Measurements from ENCODE around the gene NASP.

The NASP gene

DNA sequence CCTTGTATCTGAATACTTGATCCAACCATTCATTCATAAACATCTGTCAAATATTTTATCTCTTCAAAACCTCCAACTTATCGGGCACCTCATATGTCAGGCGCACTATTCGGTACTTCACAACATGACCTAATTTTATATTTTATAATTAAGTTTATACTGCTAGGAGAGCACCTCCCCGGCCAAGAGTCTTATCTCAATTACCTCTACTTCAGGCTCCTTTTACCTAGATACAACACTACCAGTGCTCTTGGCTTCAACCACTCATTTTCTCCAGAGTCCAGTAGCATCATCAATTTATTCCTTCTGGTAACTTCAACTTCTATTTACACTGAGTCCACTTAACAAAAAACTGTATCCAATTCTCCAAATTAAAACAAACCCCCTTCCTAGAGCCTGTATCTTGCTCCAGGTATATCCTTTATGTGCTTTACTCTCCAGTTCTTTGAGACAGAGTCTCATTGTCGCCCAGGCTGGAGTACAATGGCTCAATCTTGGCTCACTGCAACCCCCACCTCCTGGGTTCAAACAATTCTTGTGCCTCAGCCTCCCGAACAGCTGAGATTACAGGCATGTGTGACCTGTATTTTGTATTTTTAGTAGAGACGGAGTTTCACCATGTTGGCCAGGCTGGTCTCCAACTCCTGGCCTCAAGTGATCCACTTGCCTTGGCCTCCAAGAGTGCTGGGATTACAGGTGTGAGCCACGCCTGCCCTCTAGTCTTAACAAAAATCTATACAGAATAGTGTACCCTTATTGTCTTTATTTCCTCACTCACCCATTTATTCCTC, 83.7 kb downstream of the NASP start:
- no peak for DNase-seq (ENCODE audit: low read depth, low spot score)
- H3K27me3 ChIP-seq (ENCODE audit: control insufficient read depth, insufficient read depth, low read length) = no peaks in the 10 kb centered on the region
- H3K4me3 ChIP-seq (ENCODE audit: low read length) = no peak overlapping the region
- no peak overlapping the region for H3K27ac ChIP-seq (ENCODE audit: low read length)
- no peaks in the 10 kb centered on the region for H3K36me3 ChIP-seq (ENCODE audit: control insufficient read depth, insufficient read depth, low read length)
- no peaks in the 10 kb centered on the region for H3K9me3 ChIP-seq (ENCODE audit: control insufficient read depth, insufficient read depth, low read length)
- WGBS (ENCODE audit: insufficient coverage, insufficient read length) = 100% methylated on average over 3 of the region's 8 CpGs
- H3K4me1 ChIP-seq (ENCODE audit: control insufficient read depth, insufficient read depth, low read length) = no peaks in the 10 kb centered on the region
